ENCODE results near the gene TRPC3.
A peak's percentile ranks its signal among the peaks of the same experiment; 100 is the strongest.

The TRPC3 gene

GRCh38 chr4:121869841-121870822, 81.7 kb downstream of the TRPC3 start, which contains the start of gene BBS7:
Gene BBS7, minus strand, starts transcription at chr4:121870474. Its CDS starts 161 bp downstream, at chr4:121870313.
- peak; percentile 96 to 98 for DNase-seq

- DNase-seq: no peak
Measured at GRCh38 chr4:121863799-121864198, 88.1 kb downstream of the TRPC3 start.

GRCh38 chr4:121861426-121861825, 90.4 kb downstream of the TRPC3 start:
- no peak for DNase-seq

- DNase-seq: no peak
Measured at GRCh38 chr4:121860121-121860520, 91.7 kb downstream of the TRPC3 start.

GRCh38 chr4:121851354-121851753, 100.5 kb downstream of the TRPC3 start:
- DNase-seq: no peak

- DNase-seq: no peak
Measured at GRCh38 chr4:121846662-121847061, 105.2 kb downstream of the TRPC3 start.

- DNase-seq: no peak
Measured at GRCh38 chr4:121842862-121843261, 109.0 kb downstream of the TRPC3 start.

GRCh38 chr4:121838136-121838535, 113.7 kb downstream of the TRPC3 start:
- no peak for DNase-seq

- no peak for DNase-seq
Measured at GRCh38 chr4:121829511-121829910, 122.3 kb downstream of the TRPC3 start.
